Activated CD4-positive, CD25-positive, alpha-beta regulatory T cell (primary cell): ENCODE results near the gene ST8SIA4.

Experiments
- DNase-seq, 4 experiments: peaks; one replicate each; lab custom pipeline; 2025; lab: John Stamatoyannopoulos, UW

Gene ST8SIA4

DNA sequence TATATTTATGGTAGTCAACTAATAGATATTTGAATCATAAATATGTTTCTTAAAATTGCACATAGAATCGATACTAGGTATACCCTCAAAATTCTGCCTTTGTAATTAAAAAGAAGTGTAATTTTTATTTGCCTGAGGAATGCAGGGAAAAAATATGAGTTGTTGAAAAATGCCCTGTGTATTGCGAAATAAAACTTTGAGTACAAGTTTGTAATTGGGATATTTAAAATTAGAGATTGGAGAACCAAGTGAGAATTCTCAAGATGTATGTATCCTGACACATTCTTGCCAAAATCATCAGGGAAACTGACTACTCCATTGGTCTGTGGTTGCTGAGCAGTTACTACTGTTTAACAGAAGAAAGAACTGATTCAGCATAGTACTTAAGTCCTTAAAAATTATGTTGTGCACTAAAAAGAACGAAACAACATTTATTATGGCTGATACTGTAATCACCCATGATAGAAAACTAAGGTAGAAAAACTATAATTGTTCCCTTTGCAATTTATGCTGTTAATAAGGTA is 36.0 kb downstream of the ST8SIA4 start:
- no peak for DNase-seq

DNA sequence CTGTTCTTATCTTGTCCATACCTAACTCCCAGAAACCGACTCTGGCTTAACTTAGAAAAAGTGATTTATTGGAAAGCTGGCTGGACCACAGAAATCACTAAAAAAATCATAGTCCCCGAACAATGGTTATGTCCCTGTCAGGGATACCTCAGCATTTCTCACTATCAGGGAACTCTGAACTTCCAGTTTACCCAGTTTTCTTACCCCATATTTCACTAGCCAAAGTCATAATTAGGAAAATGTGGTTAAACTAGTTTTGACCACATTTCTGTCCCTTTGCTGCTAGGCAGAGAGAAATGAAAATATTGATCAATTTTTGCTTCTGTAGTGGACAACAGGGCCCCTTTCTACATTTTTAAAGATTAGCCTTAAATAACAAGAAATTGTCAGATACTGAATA is 38.2 kb downstream of the ST8SIA4 start:
- DNase-seq, result no peak

DNA sequence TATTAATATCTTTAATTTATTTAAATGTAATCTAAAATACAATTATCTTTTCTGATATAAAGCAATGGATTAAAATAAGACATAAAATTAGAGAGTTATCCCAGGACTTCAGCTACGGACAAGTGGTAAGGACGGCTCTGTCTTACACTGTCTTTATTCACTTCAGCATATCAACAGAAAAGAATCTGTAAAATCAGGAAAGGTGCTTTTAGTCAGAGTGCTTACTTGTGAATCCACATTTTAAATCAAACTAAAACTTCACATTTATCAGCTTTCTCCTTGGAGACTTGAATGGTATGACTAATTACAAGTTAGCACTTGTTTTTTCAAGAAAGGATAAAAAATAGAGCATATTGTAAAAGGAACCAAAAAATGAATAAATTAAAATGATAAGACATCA is 39.3 kb downstream of the ST8SIA4 start:
- no peak for DNase-seq

DNA sequence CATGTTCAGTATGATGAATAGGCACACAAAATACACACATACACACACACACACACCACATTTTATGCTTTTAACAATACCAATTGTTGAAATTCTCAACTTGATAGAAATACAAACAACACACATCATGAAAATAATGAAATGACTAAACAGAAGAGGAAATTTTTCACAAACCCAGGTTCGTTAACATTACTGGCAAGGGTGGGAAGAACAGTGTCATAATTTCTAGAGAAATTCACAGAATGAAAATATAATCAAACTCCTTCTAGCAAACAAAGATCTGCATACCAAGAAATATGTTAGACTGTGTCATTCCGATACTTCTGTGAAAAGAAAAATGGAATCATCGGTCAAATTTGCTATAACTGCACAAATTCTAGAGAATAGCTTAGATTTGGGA is 41.9 kb downstream of the ST8SIA4 start:
- DNase-seq, result no peak

DNA sequence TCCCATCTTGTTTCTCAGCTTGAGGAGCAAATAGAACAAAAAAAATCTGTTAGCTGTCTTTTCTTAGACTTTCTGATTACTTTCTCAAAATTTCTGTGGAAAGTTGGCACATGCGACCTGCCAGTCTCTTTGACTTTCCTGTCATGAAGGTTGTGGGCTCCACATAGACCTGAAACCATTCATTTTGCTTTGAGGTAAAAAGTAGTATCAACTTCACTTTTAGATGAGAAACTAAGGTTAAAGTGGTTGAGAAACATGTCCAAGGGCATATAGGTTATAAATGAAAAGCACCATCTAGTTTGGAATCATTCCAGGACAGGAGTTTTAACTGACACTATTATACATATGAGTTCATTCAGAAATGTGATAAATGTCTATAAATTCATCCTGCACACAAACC is 42.7 kb downstream of the ST8SIA4 start:
- DNase-seq, result no peak

DNA sequence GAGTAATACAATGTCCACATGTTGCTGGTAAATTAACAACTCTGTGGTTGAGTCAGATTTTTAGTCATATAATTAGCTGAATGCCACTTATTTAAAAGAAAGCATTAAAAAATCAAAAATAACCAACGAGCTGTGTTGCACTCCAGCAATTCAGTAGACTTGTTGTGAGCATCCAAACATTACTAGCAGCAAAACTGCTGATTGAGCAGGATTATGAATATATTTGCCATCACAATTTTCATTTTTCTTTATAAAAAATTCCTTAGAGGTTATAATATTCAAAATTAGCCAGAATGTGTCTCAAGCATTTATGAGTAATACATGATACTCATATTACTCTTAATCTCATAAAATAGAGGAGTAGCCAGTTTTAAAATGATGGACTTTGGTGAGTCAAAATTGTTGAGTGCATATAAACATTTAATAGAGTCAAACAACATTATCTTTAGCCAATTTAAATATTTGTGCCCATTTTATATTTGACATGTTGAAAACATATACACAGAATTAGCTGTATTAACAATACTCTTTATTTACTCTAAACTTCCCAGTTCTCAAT is 44.0 kb downstream of the ST8SIA4 start:
- no peak for DNase-seq

DNA sequence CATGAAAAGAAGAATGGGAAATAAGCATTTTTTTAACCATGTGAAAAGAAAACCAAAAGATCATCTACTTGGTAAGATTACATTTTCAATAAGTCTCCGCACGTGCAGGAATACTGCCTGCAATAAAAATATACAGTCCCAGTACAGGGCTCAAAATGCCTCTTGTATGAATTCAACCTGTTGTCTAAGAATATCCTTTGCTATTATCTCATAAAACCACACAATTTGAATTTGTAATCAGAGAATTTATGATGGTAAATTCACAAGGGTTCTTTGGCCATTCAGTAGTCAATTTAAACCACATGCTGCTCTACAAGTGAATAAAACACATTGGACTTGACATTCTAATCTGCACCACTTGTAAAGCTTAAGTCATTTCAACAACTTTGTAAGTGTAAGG is 46.6 kb downstream of the ST8SIA4 start:
- no peak for DNase-seq

DNA sequence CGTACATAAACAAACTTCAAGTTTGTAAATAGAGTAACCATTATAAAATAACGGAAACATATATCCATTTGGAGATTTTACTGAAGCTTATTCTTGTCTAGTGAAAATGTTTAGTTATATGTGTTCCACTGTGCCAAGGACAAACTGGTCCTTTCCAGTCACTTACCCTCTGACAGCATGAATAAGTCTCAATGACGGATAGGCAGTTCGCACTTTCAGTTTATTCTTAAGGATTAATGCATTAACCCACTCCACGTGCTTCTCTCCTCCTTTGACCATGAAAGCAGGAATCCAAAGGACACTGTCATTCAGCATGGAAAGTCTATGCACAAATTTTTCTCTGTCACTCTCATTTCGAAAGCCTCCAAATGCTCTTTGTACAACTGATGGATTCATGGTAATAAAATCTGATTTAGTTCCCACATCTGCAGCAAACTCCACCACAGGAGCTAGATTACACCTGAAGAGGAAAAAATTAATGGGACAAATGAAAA is 47.1 kb downstream of the ST8SIA4 start:
- DNase-seq, result no peak

DNA sequence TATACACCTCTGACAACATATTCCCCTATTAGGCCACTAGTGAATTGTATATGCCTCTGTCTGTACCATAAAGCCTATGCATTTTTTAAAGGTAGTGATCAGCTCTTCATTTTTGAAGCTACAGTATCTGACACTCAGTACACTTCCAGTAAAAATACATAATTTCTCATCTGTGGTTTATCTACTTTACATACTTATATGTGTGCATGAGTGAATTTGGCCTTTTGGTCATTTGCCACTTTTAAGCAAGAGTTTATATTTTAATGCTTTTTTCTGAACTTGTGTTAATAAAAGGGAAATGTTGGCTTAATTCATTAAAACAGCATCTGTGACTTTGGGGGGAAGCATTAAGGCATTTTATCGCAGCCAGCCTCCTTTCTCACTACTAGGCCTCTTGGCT is 47.8 kb downstream of the ST8SIA4 start:
- DNase-seq, result no peak

DNA sequence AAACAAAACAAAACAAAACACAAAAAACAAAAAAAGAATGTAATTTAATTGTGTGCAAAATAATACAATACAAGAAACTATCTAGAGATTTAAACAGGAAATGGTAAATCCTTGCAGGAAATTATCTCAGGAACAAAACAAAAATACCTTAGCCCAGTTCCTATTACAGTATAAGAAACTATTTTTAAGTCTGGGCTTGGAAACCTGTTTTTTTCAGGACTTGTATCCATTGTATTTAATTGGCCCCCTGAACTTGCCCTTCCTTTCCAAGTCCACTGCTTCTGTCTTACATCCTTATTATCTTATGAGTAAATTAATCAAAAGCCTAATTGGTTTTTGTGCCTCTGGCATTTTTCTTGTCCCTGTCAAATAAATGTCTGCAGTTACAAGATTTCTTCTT is 48.5 kb downstream of the ST8SIA4 start:
- DNase-seq, result no peak

DNA sequence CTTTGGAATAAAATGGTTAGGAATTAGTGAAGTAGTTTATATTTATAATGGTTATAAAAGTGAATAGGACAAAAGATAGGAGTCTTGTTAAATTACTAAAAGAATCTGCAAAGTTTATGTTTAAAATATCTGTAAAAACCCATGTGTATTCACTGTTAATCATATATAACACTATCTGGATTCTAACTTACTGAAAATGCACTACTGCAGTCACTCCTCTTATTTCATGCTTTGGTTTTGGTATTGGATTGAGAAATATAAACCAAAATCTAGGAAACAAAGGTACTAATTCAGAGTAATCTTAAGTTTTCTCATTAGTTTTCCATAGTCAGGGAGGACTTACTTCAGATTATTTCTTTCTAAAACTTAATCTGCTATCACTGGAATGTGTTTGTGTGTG is 49.5 kb downstream of the ST8SIA4 start:
- no peak for DNase-seq

DNA sequence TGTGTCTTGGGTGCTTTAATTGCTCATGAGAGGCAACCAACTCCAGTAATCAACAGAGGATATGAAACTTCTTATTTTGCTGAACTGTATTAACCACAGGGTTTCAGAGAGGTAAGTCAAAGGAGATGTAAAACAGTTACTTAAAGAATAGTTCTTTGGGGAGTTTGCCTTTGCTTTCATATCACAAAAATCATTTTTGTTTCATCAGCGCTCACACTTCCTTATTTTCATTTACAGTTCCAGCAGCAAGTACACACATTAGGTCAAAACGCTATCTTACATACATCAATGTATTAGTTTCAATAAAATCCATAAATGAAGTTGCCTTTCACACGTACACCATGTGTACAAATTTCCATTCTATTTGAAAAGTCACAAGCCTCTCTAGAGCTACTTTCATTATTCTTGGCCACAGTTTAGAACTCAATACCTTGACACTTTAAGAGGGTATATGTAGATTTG is 50.1 kb downstream of the ST8SIA4 start:
- no peak for DNase-seq

DNA sequence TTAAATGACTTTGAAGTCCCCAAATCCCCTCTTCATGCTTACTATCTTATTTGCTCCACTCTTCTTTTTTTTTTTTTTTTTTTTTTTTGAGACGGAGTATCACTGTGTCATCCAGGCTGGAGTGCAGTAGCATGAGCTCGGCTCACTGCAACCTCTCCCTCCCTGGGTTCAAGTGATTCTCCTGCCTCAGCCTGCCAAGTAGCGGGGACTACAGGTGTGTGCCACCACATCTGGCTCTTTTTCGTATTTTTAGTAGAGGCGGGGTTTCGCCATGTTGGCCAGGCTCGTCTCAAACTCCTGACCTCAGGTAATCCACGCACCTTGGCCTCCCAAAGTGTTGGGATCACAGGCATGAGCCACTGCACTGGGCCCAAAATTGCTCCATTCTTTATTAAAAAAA is 51.0 kb downstream of the ST8SIA4 start:
- DNase-seq, result no peak

DNA sequence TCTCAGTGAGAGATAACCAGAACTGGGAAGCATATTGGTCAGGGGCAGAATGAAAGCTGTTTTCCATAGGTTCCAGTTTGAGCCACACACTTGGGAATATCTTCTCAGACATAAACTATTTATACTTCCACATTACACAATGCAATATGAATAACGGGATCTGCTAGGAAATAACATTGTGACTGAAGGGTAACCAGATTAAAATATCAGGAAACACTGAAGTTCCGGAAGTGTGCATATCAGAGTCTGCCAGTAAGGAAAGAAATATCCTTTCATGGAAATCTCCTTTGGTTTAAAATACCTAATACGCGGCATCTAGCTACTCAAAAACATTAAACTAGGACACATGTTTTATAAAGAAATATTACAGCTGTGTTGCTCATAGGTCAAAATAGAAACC is 56.3 kb downstream of the ST8SIA4 start:
- DNase-seq, result no peak

DNA sequence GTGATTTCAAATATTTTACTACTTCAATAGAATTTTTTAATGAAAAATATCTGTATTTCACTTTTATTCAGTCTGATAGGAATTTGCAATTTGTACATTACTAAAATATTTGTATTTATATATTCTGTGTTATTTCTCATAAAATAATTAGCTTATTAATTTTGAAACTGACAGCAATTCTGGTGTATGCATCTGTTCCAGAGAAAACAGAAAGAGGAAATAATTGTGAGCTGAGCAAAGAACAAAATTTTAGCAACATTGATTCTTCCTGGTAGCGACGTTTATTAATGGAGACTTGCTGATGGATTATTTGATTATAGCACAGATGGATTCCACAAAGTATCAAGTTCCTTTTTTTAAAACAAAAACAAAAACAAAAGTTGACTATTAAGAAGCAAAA is 61.0 kb downstream of the ST8SIA4 start:
- DNase-seq, result no peak

DNA sequence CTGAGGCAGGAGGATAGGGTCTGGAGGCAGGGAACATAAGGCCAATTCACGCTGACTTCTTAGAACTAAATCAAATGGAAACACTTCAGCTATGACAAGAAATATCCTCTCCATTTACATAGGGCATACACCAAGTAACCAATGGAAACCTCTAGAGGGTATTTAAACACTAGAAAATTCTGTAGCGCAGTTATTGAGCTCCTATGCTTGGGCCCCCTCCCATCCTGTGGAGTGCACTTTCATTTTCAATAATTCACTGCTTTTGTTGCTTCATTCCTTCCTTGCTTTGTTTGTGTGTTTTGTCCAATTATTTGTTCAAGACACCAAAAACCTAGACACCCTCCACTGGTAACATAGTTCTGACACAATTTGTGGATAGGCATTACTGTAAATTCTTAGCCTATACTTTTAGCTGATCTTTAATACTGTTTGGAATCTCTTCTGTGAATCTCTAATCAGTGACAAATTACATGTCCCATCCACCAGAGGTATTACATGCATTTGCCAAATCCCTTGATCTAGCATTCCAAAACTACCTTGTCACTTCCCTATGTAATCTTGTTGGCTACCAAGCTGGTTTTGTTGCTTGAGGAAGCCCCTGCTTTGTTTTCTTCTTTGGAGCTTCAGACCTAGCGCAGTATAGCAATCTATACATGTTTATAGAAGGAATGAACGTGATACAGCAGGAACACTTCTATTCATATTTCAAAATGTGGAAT is 61.6 kb downstream of the ST8SIA4 start:
- DNase-seq, result no peak

DNA sequence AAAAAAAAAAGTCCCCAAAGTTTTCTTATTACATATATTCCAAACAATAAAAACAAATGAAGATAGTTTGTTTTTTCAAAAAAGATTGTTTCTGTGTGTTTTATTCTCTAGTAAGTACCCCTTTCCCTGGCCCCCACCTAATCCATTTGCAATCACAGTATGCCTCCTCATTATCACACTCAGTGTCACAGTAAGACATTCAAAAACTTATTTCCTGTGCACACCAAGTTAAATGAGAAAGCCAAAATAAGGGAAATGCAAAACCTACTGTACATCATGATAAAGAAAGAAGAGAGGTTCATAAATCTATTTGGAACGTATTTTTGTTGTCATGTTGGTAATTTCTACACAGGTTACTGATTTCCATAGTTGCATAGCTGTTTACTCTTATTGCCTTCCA is 62.3 kb downstream of the ST8SIA4 start:
- DNase-seq, result no peak

DNA sequence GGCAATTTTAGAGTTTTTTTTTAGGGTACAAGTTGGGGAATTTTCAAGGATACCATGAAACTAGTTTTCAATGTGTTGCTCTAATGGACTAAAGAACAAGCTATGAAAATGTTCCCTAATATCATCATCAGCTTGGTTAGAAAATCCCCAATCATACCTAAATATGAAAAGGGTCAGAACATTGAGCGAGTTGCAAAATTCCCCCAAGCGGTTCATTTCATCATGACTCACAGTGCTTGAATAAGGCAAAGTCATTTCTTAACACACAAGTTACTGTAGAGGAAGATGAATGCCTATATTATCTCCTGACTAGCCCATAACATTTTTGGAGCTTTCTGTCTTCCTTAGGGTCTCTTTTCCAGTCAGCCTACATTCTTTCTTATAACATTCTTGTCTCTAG is 62.7 kb downstream of the ST8SIA4 start:
- DNase-seq, result peak in 1 of 4 experiments; percentile 2

DNA sequence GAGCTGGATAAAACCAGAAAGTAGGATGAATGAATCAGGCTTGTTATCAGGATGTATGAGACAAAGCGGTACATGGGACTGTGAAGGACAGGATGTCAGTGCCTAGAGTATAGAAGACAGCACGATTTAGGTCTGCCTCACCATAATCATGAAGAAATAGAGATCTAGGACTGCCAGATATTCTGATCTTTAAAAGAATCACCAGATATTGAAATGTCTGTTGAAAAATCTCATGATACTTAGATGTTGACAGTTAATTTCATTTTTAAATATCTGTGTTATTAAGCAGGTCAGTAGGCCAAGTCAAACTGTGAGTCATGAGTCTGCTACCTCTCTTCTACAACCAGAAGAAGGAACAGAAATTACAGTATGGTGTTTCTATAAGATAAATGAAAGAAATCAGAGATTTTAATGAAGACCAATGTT is 65.0 kb downstream of the ST8SIA4 start:
- DNase-seq, result no peak

DNA sequence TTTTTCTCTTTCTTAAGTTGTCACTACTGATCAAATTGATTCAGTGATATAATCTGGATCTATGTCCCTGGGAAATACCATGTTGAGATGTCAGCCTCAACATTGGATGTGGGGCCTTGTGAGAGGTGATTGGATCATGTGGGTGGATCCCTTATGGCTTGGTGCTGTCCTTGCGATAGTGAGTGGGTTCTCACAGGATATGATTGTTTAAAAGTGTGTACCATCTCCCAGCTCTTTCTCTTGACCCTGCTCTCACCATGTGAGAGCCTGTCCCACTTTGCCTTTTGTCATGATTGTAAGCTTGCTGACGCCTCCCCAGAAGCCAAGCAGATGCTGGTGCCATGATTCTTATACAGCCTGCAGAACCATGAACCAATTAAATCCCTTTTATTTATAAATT is 68.6 kb downstream of the ST8SIA4 start:
- no peak for DNase-seq

DNA sequence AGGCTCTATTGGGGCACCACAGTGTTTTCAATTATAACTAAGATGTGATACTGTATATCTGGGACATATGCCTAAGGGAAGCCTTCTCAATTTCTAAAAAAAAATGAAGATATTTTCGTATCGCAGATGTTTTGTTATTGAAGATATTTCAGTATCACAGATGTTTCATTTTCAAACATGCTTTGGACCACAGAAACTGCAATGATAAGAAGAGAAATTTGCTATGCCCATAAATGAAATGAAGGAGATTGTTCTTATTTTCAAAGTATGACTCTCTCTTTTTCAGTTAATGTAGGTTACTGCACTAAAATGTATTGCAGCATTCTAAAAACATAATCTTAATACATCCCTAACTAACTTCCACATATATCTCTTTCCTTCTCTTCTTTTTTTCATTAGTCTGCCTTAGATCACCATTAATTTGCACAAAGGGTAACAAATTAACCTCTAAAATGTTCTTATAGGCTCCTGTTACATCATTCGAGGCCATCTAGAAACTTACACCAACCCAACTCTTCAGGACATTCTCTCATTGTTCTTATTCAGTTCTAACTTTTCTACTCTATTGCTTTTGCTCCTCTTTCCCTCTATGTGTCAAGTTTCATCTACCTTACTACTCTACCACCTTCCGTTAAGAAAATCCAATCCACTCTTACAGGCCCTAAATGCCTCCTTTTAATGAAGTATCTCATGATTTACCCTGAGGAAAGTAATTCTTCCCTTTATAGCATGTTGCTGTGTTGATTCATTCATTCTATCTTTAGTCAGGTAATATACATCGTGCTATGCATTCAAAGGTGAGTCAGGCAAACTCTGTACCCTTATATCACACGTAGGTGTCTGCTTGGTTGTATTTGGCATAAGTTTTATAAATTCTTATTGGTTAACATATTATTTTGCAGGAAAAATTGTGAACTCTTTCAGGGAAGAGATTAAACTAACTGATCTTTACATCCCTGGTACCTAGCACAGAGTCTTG is 70.5 kb downstream of the ST8SIA4 start:
- no peak for DNase-seq

DNA sequence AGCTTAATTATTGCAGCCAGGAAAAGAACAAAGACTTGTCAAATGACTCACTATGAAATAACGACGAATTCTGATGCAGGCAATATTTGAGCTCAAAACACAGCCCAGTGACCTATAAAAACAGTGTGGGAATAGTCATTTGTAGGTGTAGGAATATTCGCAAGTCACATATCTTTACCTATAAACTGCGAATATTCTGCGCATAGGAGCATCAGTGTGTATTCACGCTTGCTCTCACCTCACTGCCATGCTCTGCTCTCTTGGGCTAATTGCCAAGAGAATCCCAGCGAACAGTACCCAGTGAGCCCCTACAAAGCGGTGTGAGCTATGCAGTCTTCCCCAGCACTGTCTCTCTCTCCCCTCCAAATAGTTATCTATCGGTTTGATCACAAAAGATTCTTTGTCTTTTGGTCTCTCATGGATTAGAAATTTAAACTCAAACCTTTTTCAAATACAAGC is 74.2 kb downstream of the ST8SIA4 start:
- DNase-seq, result no peak
